HG03103 (cell line): ENCODE results near the gene DCHS1.
A peak's percentile ranks its signal among the peaks of the same experiment; 100 is the strongest.

Source experiments
- ATAC-seq: cut with Tn5 transposase; IDR thresholded peaks from one replicate; pipeline ENCODE4 v1.9.1; 2021; ENCODE audit warnings: low read depth; ENCODE audit not compliant: unreplicated experiment

The DCHS1 gene

GRCh38 chr11:6630632-6631291 is 24.8 kb downstream of the DCHS1 start:
- ATAC-seq, result no peak

- ATAC-seq, result no peak
Measured at GRCh38 chr11:6629892-6630631, 25.5 kb downstream of the DCHS1 start.

- no peak for ATAC-seq
Measured at GRCh38 chr11:6629573-6629891, 26.1 kb downstream of the DCHS1 start.

- no peak for ATAC-seq
Measured at GRCh38 chr11:6628526-6628925, 27.1 kb downstream of the DCHS1 start.

GRCh38 chr11:6627762-6628241 is 27.8 kb downstream of the DCHS1 start:
- no peak for ATAC-seq

- no peak for ATAC-seq
Measured at GRCh38 chr11:6626971-6627761, 28.4 kb downstream of the DCHS1 start.

GRCh38 chr11:6625832-6626420 is 29.7 kb downstream of the DCHS1 start:
- ATAC-seq, result no peak

GRCh38 chr11:6625156-6625831 is 30.3 kb downstream of the DCHS1 start:
- no peak for ATAC-seq

- no peak for ATAC-seq
Measured at GRCh38 chr11:6623391-6624363, 31.9 kb downstream of the DCHS1 start.

GRCh38 chr11:6622261-6623171 is 33.1 kb downstream of the DCHS1 start:
- ATAC-seq, result no peak

- ATAC-seq, result no peak
Measured at GRCh38 chr11:6621711-6622211, 33.8 kb downstream of the DCHS1 start.

GRCh38 chr11:6620636-6621035 is 35.0 kb downstream of the DCHS1 start:
- ATAC-seq, result no peak

GRCh38 chr11:6619004-6619745 is 36.4 kb downstream of the DCHS1 start, which contains the start of gene TPP1:
TSS of gene TPP1 (minus strand) at chr11:6619422. CDS start at chr11:6619400, 22 bp downstream.
- peak; percentile 99 for ATAC-seq

- ATAC-seq, result no peak
Measured at GRCh38 chr11:6618117-6619003, 37.2 kb downstream of the DCHS1 start.

- no peak for ATAC-seq
Measured at GRCh38 chr11:6617315-6617781, 38.3 kb downstream of the DCHS1 start.

GRCh38 chr11:6616596-6617250 is 38.9 kb downstream of the DCHS1 start:
- no peak for ATAC-seq
